ENCODE data around the gene PCDHGA1.
A peak's percentile ranks its signal among the peaks of the same experiment; 100 is the strongest.
"Not testable (repeated sequence)": the region's sequence is repeated elsewhere in the genome, so short reads cannot be mapped to it uniquely, and the experiment has no call there.

Gene PCDHGA1

GRCh38 chr5:141338538-141339306 lies 8.4 kb downstream of the PCDHGA1 start, which contains the start of gene PCDHGA2:
PCDHGA2 (plus strand) TSS chr5:141338760.
- Histone ChIP-seq H3K36me3 (ENCODE audit: insufficient read depth) (no peaks in the 10 kb centered on the region), H3K4me3 (IDR thresholded peaks at IDR 0.05; ENCODE audit: insufficient read depth, low read depth, low read length) (no peak within 1 kb of the TSS), H3K27me3 (ENCODE audit: insufficient read depth, low read depth) (no peaks in the 10 kb centered on the region), H3K27ac (no peak within 1 kb of the TSS), H3K9ac (no peak within 1 kb of the TSS), H2AFZ (ENCODE audit: low read depth) (no peak within 1 kb of the TSS), H3K4me2 (no peak within 1 kb of the TSS), H3K4me1 (ENCODE audit: low read depth, poor library complexity, severe bottlenecking) (no peaks in the 10 kb centered on the region), H3K79me2 (ENCODE audit: insufficient read depth, low read depth) (no peaks in the 10 kb centered on the region), H4K20me1 (ENCODE audit: insufficient read depth) (no peaks in the 10 kb centered on the region)
- TF ChIP-seq CTCF (conservative IDR thresholded peaks at IDR 0.05; ENCODE audit: low read depth, low read length) = 0 out of 2 replicates have a peak, but pooled peaks have one; percentile 14

DNA sequence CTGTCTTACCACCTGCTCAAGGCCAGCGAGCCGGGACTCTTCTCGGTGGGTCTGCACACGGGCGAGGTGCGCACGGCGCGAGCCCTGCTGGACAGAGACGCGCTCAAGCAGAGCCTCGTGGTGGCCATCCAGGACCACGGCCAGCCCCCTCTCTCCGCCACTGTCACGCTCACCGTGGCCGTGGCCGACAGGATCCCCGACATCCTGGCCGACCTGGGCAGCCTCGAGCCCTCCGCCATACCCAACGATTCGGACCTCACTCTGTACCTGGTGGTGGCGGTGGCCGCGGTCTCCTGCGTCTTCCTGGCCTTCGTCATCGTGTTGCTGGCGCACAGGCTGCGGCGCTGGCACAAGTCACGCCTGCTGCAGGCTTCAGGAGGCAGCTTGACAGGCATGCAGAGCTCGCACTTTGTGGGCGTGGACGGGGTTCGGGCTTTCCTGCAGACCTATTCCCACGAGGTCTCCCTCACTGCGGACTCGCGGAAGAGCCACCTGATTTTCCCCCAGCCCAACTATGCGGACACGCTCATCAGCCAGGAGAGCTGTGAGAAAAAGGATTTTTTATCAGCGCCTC lies 10.6 kb downstream of the PCDHGA1 start:
- not testable (repeated sequence) for H4K20me1 ChIP-seq (ENCODE audit: insufficient read depth); H3K27ac ChIP-seq; H2AFZ ChIP-seq (ENCODE audit: low read depth); H3K79me2 ChIP-seq (ENCODE audit: insufficient read depth, low read depth); H3K9ac ChIP-seq; H3K36me3 ChIP-seq (ENCODE audit: insufficient read depth); H3K4me2 ChIP-seq; H3K4me1 ChIP-seq (ENCODE audit: low read depth, poor library complexity, severe bottlenecking); H3K4me3 ChIP-seq (IDR thresholded peaks at IDR 0.05; ENCODE audit: insufficient read depth, low read depth, low read length); H3K27me3 ChIP-seq (ENCODE audit: insufficient read depth, low read depth)

- Histone ChIP-seq H3K4me1 (ENCODE audit: low read depth, poor library complexity, severe bottlenecking) (no peaks in the 10 kb centered on the region), H3K4me3 (IDR thresholded peaks at IDR 0.05; ENCODE audit: insufficient read depth, low read depth, low read length) (no peak overlapping the region), H3K79me2 (ENCODE audit: insufficient read depth, low read depth) (no peaks in the 10 kb centered on the region), H3K27ac (no peak overlapping the region), H2AFZ (ENCODE audit: low read depth) (no peak overlapping the region), H3K4me2 (no peak overlapping the region), H3K36me3 (ENCODE audit: insufficient read depth) (no peaks in the 10 kb centered on the region), H3K27me3 (ENCODE audit: insufficient read depth, low read depth) (no peaks in the 10 kb centered on the region), H3K9ac (no peak overlapping the region), H4K20me1 (ENCODE audit: insufficient read depth) (no peaks in the 10 kb centered on the region)
- TF ChIP-seq CTCF (conservative IDR thresholded peaks at IDR 0.05; ENCODE audit: low read depth, low read length) = no peak
Measured at GRCh38 chr5:141342773-141343172, 12.5 kb downstream of the PCDHGA1 start.

DNA sequence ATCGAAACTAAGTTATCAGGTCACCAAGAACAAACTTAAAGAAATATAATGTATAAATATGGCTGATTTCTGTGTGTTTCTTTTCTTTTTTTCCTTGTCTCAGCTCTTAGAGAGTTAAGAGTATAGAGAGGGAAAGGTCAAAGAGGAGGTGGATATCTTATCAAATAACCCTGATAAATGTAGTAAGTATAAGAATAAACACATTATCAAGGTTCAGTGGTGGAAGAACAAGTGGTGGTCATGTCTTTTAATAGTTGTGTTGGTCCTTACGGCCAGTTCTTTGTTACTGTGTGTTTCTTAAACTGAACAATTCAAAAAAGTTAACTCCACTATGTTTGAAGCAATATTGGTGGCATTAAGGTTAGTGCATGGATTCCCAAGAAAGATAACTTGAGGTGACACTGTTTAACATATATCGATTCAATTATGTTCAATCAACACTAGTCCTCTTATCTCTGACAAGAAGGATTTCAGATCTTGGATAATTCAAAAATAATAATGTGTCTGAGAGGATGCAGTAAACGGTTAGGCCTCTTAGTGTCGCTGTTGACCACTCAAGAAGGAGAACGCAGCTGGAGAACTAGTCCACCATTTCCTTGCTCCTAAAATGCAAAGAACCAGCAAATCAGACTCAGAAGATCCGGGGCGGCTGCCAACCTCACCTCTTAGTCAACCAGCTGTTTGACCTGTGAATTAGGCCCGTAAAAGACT lies 13.1 kb downstream of the PCDHGA1 start, which contains the start of gene PCDHGA3:
TSS of gene PCDHGA3 (plus strand) at position 588 of the 711 bp plus-strand sequence. CDS start 205 bp downstream, outside the sequence.
- no peak within 1 kb of the TSS for H2AFZ ChIP-seq (ENCODE audit: low read depth)
- H4K20me1 ChIP-seq (ENCODE audit: insufficient read depth) = no peaks in the 10 kb centered on the region
- no peaks in the 10 kb centered on the region for H3K36me3 ChIP-seq (ENCODE audit: insufficient read depth)
- no peaks in the 10 kb centered on the region for H3K4me1 ChIP-seq (ENCODE audit: low read depth, poor library complexity, severe bottlenecking)
- no peak for TF ChIP-seq CTCF (conservative IDR thresholded peaks at IDR 0.05; ENCODE audit: low read depth, low read length)
- H3K4me3 ChIP-seq (IDR thresholded peaks at IDR 0.05; ENCODE audit: insufficient read depth, low read depth, low read length) = no peak within 1 kb of the TSS
- H3K27ac ChIP-seq = no peak within 1 kb of the TSS
- no peak within 1 kb of the TSS for H3K9ac ChIP-seq
- no peaks in the 10 kb centered on the region for H3K79me2 ChIP-seq (ENCODE audit: insufficient read depth, low read depth)
- no peaks in the 10 kb centered on the region for H3K27me3 ChIP-seq (ENCODE audit: insufficient read depth, low read depth)
- no peak within 1 kb of the TSS for H3K4me2 ChIP-seq

Data from KMS-11 (cell line).